GM12873 (cell line): ENCODE results near the gene RASAL3.

Source experiments
- CTCF ChIP-seq: IDR thresholded peaks from 2 replicates; pipeline ENCODE4 v1.5.1; 2012; ENCODE audit warnings: low read depth, mild to moderate bottlenecking, moderate library complexity, low read length, control low read depth; ENCODE audit not compliant: insufficient read depth; ENCODE audit errors: missing control alignments

RASAL3 gene

GRCh38 chr19:15464394-15465385 lies at the start of gene RASAL3:
TSS of gene RASAL3 (minus strand) at chr19:15464544. CDS start at chr19:15464358, 186 bp downstream.
- no peak for TF ChIP-seq CTCF

DNA sequence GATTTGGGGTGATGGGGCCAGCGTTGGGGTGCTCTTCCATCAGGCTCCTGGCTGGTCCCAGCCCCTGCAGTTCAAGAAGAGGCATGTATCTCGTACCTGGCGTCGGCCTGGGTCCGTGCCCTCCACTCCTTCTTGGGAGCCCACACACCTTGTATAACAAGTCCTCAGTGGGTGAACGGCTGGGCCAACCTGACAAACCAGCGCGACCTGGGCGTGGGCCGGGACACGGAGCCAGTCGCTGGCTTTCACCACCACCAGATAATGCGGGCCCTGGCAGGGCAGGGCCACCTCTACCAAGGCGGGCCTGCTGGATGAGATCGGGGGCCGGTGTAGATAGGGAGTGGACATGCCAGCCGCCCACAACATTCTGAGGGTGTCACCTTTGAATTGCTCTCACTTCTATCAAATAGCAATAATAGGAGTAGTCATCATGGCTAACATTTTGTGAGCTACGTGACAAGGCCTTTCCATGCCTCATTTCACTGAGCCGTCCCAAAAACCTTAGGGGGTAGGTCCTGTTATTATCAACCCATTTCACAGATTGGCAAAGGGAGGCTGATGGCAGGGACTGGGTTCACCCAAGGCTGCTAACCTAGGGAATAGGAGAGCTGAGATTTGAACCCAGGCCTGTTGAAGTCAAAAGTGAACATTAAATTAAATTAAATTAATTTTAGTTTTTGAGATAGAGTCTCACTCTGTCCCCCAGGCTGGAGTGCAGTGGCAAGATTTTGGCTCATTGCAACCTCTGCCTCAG lies 47.5 kb upstream of the RASAL3 start:
- no peak for TF ChIP-seq CTCF

DNA sequence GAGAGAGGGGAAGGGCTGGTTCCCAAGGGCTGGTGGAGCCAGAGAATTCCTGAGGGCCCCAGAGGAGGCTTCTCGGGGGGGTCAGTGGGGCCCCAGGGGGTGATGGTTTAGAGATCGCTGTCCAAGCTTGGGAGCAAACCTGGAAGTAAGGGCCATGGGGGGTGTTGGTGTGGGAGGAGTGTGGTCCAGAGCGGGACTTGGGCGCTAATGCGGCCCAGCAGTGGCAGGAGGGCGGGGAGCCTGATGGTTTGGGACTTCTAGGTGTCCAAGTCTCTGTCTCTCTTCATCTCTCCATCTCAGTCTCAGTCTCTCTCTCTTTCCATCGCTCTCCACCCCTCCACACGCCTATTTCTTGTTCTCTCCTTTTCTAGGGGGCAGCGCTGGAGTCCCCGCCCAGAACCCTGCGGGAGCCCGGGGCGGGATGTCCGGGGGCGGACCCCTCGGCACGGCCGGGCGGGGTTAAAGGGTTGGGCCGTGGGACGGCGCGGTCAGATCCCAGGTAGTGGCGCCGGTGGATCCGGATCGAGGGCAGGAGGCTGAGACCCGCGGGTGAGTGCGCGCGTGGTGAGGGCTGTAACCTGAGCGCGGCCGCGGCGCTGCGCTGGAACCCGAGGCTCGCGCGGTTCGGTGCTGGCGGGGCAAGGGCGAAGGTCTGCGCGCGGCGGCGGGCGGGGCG lies 43.8 kb upstream of the RASAL3 start, which contains the start of gene CYP4F22:
Gene CYP4F22, plus strand, starts transcription at position 491 of the 676 bp plus-strand sequence. CDS start 16,812 bp downstream, outside the sequence.
- no peak for TF ChIP-seq CTCF

DNA sequence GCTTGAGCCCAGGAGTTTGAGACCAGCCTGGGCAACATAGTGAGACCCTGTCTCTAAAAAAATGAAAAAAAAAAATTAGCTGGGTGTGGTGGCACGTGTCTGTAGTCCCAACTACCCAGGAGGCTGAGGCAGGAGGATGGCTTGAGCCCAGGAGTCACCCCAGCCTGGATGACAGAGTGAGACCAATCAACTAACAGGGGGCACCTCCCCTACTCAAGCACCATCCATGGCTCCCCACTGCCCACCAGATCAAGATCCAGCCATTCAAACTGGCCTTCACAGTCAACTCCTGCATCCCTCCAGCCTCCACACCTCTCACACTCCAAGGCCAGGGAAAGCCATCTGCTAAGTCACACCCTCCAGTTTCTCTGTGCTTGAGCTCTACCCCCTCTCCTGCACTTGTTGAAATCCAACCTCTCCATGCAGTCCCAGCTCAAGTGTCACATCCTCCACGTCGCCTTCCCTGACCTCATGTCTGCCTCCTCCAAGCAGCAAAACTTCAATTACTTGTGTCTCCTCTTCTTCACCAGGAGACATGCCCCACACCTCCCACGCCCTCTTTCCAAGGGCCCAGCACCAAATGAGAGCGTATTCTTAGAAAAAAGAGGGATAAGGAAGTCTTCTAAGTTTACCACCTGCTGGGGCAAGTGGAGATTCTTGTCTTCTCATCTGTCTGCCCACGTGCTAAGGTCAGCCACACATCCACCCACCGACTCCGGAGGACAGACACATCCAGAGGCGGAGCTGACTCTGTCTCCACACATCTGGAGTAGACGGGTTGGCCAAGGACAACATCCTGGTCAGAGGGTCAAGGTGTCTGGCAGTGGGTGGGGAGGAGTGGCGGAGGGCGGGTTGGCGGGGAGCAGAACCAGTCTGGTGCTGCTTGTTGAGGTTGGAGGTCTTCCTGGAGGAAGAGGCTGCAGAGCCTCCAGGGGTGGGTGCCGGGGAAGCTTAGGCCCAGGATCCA lies 43.0 kb upstream of the RASAL3 start:
- no peak for TF ChIP-seq CTCF

- no peak for TF ChIP-seq CTCF
These were observed 41.8 kb upstream of the RASAL3 start for GRCh38 chr19:15506074-15506571.

DNA sequence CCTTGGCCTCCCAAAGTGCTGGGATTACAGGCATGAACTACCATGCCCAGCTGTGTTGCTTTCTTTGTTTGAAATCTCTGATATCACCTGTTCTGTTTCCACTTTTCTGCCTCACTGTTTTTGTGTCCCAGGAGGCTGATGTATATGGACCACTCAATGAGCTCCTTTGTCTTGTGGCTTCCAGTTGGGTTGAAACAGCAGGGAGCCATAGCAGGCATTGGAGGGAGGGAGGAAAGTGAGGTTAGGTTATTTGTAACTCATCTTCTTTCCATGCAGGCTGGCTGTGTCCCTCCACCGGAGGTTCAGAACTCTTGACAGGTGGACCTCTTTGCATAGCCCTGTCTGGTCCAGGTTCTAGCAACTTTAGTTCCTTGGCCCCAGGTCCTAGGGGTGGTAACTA lies 37.9 kb upstream of the RASAL3 start:
- TF ChIP-seq CTCF, result no peak
